HG02678 (cell line): ENCODE data around the gene C11orf58.

Experiments used
- ATAC-seq: cut with Tn5 transposase; IDR thresholded peaks from one replicate; pipeline ENCODE4 v1.9.1; 2021; ENCODE audit warnings: mild to moderate bottlenecking, moderate library complexity; ENCODE audit not compliant: unreplicated experiment

C11orf58 gene

DNA sequence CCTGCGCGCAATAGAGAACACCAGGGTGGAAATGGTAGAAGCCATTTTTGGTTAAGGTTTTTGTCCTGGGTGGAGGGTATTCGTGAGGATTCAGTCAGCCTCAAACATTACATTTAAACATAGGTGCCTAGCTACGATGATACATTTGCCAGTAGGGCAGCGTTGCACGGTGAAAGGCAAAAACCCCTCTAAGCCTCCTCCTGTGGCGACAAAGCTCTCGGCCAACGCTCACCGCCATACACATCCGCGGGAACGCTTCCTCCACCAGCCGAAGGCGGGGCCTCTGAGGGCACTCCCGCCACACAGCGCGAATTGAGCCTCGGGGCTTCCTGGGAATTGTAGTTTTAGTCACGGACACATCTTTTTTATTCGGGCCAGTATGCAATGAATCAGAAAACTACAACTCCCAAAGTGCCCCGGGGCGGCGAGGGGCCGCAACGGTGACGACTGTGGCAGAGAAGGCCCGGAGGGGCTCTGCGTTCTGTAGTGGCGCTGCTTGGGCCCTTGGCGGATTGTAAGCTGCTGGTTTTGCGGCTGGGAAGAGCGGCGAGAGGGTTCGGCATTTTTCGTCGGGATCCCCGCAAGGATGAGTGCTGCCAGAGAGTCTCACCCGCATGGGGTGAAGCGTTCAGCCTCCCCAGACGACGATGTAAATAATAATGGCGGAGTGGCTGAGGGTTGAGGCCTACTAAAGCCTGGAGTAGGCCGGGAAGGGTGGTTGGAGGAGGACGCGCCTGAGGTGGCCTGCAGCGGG is at the start of gene C11orf58:
C11orf58 (plus strand) TSS at position 455 of the 754 bp plus-strand sequence; CDS start at position 587, 132 bp downstream.
- ATAC-seq, result peak; percentile 96

DNA sequence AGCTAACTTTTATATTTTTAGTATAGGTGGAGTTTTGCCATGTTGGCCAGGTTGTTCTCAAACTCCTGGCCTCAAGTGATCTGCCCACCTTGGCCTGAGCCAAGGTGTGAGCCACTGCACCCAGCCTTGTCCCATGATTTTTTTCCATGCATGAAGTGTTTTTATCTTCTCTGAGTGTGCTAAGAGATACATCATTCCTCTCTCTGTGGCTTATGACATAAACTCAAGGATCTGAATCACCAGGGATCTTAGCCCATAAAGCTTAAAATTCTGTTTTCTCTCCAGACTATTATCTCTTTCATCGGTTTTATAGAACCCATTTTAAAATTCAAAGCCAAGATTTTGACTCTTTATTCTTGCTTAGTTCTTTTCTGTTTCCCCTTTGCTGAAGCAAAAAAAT is 48.4 kb upstream of the C11orf58 start:
- no peak for ATAC-seq

DNA sequence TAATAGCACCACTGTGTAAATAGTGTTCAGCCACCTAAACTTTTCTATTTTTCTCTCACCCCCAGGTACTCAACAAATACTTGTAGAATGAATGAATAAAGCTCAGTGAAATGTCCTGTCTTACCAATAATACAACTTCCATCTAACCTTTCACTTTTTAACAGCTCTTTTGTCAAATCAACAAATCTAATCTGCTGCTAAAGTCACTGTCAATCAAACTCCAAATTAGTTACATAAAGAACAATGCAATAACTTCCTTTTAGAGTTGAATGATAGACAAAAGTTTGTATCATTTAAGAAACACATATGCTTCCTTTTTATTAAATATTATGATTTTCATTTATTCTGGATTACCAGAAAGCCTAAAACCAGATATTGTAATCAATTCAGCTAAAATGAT is 34.7 kb upstream of the C11orf58 start:
- no peak for ATAC-seq

DNA sequence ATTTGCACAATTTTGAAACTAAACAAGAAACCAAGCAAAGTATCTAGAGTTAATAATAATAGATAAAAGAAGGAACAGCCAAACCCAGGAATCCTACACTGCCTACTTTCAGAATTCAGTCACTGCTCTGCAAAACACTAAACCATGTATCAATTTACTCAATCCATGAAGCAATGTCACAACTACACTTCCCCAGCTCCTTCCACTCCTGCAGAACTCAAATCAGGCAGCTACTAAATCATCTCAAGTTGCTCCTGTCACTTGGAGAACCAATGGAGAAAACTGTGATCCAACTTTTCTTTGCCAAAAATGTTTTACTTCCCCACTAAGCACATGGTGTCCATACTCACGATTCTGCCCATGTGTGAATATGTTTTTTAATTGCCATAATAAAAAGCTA is 24.9 kb upstream of the C11orf58 start:
- no peak for ATAC-seq

DNA sequence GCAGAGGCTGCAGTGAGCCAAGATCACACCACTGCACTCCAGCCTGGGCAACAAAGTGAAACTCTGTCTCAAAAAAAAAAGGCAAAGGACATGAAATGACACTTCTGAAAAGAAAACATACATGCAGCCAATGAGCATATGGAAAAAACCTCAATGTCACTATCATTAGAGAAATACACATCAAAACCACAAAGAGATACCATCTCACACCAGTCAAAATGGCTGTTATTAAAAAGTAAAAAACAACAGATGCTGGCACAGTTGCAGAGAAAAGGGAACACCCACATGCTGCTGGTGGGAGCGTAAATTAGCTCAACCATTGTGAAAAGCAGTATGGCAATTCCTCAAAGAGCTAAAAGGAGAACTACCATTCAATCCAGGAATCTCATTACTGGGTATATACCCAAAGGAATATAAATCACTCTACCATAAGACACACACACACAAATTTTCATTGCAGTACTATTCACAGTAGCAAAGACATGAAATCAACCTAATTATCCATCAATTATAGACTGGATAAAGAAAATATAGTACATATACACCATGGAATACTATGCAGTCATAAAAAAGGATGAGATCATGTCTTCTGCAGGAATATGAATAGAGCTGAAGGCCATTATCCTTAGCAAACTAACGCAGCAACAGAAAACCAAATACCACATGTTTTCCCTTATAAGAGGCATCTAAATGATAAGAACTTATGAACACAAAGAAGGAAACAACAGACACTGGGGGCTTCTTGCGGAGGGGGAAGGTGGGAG is 15.7 kb upstream of the C11orf58 start:
- ATAC-seq, result no peak

DNA sequence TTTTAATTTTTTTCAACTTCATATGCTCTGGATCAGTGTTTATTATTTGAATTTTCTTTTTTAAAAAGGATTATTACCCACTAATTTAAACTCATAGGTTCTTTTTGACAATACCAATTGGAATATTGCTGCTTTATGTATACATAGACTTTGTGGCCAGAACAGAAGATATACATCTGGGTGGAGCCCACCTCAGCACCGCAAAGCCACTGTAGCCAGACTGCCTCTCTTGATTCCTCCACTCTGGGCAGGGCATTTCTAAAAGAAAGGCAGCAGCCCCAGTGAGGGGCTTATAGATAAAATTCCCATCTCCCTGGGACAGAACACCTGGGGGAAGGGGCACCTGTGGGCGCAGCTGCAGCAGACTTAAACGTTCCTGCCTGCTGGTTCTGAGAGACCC is 10.6 kb upstream of the C11orf58 start:
- ATAC-seq, result no peak

DNA sequence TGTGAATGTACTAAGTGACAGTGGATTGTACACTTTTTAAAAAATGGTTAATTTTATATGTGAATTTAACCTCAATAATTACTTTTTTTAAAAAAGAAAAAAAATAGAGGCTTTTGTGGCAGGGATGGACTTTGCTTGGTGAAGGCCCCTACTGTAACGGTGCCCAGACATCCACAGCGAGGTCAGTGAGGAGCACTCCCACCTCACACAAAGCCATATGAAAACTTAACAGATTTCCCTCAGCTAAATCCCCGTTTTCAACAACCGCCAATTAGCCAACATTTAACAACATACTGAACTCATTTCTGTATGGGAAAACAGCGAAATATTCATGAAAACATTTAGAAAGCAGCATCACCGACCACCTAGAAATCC is 642 bp upstream of the C11orf58 start:
- peak; percentile 12 for ATAC-seq

DNA sequence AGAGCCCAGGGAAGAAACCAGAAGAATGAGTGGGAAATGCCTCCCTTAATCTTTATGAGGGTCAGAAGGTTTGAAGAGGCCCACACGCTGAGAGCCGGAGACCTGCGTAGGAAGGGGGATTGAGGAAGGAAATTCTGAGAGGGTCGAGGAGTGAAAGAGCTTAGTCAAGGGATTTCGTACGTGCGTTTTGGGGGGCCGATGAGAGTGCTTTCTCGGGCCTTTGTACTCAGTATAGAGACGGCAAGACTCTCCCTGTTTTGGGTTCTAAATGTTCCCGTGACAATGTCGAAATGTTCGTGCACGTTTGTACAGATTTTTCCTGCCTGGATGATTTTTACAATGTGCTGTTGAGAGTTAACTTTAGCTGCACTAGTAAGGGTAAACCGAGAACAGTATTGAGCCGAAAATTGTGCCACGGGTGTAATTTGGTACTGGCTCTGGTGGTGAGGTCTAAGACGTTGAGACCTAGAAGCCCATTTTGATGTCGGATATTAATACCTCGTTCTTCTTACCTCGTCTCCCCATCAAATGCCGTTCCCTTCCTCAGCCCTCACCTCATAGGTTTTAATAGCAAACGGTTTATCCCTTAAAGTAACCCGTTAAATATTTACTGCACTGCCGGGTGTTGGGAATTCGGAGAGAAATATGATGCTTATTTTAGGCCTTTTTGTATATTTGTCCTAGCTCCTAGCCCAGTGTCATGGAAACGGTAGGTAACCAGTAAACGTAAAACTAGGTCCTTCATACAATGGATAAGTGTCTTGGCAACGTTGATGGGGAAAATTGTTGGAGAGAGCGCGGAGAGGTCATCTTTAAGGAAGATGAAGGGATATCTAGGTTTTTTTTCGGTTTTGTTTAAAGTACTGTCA is 734 bp downstream of the C11orf58 start:
- ATAC-seq, result peak; percentile 0

DNA sequence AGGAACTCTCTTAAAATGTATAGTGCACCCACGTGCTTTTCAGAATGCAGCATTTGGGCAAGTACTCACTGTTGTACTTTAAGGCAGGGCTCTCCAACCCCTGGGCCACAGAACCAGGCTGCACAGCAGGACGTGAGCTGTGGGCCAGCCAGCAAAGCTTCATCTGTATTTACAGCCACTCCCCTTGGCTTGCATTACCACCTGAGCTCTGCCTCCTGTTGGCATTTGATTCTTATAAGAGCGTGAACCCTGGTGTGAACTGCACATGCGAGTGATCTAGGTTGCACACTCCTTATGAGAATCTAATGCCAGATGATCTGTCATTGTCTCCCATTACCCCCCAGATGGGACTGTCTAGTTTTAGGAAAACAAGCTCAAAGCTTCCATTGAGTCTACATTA is 3.0 kb downstream of the C11orf58 start:
- ATAC-seq, result no peak

DNA sequence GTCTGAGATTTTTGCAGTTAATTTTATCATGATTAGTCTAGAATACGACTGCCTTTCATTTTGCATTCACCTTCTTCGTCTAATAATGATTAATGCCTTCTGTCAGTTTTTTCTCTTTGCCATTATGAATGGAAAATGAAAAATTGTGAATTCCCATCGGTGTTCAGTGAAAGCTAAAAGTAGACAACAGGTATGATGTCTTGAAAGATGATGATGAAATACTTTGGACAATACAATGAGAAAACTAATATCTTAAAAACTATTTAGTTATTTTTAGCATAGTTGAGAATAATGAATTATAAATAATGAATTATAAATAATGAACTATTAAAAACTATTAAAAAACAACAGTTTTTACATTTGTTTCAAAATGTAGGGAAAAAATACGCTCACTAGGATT is 5.0 kb downstream of the C11orf58 start:
- no peak for ATAC-seq

DNA sequence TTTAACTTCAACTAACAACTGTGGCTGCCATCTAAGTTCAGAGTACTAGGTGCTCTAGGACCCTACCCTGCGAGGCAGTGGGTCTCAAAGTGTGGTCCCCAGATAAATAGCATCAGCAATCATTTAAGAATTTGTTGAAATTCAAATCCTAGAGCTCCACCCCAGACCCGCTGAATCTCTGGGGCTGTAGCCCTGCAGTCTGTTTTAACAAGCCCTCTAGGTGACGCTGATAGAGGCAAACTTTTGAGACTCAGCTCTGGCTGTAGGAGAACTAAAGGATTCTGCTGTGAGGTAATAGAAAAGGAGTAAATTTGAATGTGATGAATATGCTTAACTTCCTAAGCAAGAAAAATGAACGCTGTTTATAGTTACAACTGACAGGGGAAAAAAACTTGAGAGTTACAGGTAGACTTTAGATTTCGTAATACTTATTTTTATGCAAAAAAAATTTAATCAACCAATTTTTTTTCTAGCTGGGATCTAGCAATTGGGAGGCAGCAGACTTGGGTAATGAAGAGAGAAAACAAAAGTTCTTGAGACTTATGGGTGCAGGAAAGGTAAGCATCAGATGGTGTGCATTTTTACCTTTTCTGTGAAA is 5.8 kb downstream of the C11orf58 start:
- no peak for ATAC-seq

DNA sequence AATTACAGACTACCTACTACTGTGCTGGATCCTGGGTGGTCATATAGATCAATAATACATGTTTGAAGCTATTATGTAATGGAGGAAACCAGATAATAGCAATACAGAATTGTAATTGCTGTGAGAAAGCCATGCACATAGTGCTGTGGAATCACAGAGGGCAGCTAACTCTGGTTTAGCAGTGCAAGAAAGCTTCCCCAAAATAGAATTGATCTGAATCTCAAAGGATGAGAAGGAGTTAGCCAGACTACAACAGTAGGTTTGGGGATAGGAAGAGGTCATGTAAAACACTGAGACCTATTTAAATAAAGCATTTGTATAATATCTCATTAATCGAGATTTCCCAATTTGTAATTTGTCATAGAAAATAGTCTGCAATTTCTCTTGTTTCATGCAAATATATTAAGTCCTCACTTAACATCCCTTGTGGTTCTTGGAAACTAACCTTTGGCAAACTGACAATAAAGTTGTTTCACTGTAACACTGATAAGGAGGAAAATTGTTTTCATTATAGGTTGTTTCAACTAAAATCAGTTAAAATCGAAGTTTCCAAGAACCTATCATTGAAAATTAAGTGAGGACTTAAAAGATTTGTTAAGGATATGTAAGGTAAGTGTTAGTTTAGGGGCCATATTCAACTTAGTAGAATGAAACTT is 7.6 kb downstream of the C11orf58 start:
- ATAC-seq, result no peak

DNA sequence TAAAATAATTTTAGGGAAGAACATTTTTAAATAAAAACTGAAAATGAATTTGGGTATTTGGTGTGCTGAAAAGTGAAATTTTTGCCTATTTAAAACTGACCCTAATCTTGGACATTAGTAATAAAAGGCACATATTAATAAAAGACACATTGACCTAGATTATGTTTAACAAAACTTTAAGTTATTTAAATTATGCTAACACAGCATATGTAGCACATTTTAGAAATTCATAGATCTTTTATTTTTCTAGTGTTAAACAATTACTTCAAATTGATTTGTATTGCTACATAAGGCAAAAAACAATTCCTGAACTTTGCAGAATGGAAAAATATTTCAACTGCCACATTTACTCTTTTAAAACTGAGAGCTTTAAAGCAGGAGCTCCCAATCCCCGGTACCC is 10.6 kb downstream of the C11orf58 start:
- no peak for ATAC-seq

DNA sequence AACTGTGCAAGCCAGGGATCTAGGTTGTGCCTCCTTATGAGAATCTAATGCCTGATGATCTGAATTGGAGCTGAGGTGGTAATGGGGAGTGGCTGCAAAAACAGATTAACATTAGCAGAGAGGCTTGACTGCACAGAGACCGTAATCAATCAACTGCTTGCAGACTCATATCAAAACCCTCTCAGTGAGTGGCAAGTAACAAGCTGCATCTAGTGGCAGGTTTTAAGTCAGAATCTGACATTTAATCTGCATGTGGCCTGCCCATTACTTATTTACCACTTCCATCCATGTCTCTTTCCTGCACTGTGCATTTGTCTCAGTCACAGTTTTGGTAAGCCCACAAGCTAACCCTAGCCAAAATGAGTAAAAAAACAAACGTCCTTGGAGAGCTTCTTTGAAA is 11.2 kb downstream of the C11orf58 start:
- ATAC-seq, result peak; percentile 46

DNA sequence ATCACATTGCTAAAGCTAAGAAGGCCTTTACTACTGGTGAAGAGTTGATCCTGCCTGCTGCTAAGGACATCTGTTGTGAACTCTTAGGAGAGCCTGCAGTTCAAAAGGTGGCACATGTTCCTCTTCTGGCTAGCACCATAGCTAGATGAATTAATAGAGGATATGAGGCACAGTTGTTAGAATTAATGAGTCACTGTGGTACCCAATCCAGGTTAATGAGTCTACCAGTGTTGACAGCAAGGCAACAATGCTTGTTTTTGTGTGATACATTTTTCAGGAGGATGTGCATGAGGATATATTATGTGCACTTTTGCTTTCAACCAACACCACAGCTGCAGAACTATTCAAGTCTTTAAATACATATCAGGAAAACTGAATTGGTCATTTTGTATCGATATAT is 12.0 kb downstream of the C11orf58 start:
- ATAC-seq, result no peak

DNA sequence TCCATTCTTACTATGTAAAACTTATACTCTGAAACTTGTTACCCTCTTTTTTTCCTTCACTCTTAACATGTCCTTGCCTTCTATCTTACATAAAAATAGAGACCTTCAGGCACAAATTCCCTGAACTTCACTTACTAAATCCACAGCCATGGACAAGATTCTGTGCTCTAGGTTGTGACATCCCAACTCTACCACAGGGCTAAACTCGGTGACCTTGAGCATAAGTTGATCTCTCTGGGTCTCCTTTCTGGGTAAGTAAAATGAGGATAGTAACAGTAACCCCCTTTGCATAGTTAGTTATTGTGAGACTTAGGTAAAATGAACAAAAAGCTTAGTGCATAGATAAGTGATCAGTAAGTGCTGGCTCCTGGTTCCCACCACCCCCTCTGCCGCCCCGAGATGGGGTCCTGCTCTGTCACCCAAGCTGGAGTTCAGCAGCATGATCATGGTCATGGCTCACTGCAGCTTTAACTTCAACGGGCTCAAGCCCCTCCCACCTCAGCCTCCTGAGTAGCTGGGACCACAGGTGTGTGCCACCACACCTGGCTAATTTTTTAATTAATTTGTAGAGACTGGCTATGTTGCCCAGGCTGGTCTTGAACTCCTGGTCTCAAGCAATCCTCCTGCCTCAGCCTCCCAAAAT is 20.1 kb downstream of the C11orf58 start:
- no peak for ATAC-seq

DNA sequence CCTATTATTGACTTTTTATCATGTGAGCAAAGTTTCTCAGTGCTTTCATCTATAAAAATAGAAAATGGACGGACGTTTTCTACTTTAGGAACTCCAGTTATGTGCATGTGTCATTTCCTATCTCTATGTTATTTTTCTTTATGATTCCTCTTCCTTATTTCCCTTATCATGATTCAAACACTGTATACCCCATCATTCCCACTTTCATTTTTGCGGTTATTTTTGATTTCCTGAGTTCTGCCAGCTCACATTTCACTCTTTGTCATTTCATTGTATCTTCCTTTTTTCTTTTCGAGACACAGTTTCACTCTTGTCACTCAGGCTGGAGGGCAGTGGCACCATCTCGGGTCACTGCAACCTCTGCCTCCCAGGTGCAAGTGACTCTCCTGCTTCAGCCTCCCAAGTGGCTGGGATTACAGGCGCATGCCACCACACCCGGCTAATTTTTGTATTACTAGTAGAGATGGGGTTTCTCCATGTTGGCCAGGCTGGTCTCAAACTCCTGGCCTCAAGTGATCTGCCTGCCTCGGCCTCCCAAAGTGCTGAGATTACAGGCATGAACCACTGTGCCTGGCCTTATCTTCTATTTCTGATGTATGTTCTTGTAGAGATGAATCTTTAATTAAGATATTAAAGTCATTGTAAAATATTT is 21.5 kb downstream of the C11orf58 start:
- ATAC-seq, result no peak

DNA sequence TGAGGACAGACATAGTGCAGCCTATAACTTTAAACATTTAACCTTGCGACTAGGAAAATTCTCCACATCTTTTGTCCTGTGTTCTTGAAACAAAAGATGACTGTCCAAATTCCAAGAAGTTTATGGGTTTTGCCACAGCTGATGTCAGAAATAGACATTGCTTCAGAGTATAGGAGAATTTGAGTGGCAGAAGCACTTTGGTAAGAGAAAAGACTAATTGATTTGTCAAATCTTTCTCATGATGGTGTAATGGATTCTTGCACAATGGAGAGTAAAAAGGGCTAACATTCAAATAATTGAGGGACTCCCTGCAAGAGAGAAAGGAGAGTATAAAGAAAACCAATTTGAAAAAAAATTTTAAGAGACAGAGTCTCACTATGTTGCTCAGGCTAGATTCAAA is 25.3 kb downstream of the C11orf58 start:
- no peak for ATAC-seq

DNA sequence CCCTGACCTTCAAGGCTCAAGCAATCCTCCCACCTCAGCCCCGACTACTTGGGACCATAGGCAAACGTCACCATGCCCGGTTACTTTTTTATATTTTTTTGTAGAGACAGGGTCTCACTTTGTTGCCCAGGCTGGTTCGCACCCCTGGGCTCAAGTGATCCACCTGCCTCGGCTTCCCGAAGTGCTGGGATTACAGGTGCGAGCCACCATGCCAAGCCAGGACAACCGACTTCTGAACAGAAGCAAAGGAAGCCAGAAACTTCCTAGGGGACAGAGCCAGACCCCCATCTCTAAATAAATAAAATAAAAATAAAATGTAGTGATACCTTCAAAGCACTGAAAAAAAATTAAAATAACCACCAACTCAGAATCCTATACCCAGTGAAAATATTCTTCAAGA is 26.4 kb downstream of the C11orf58 start:
- ATAC-seq, result no peak

DNA sequence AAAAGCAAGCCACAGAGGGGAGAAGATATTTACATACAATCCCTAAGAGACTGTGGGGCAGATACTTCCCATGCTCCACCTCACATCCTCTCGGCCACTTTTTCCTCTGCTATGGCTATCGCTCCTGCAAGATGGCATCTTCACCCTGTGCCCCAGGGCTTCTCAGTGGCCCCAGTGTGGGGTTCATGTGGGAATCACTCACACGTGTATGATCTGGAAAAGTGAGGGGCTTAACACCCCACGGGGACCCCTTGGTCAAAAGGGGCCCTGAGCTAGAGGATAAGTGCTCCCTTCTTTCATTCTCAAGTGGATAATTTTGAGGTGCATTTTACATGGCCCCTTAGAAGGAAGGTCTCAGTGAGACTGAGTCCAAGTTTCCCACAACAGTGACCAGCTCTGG is 28.7 kb downstream of the C11orf58 start:
- no peak for ATAC-seq
